ENCODE results near the gene CYCS.

- TF ChIP-seq TAF1 (IDR thresholded peaks at IDR 0.05; ENCODE audit: low read depth), result no peak
- TF ChIP-seq YY1 (IDR thresholded peaks at IDR 0.05; ENCODE audit: low read depth), result no peak
- TF ChIP-seq CREB1 (IDR thresholded peaks at IDR 0.05; ENCODE audit: low read depth), result no peak
- no peak for TF ChIP-seq REST (IDR thresholded peaks at IDR 0.05; ENCODE audit: low read depth)
- no peak for TF ChIP-seq RAD21 (IDR thresholded peaks at IDR 0.05; ENCODE audit: low read depth)
These were observed 33.3 kb downstream of the CYCS start for GRCh38 chr7:25091779-25092178.

Measured in Ishikawa (cell line).